PC-9 (cell line): ENCODE measurements around the gene QSER1. TPM values are rescaled to one million over a fixed set of nuclear protein-coding genes. Genes with fewer than 3 reads are reported as not detected.
A peak's percentile ranks its signal among the peaks of the same experiment; 100 is the strongest.

ENCODE experiments used
- BruUV-seq: library from RNA; stranded (reverse); fragments of 400-500 nt; replicated peaks from 2 replicates; lab custom pipeline; 2021; lab: Mats Ljungman, UMichigan
- CTCF ChIA-PET: fragments of 300-600 bp; sonication (Branson Sonifier 250); formaldehyde crosslinking; loops from one replicate; lab custom pipeline; 2022; ENCODE audit warnings: antibody characterized with exemption; lab: Charles Lee
- POLR2A ChIA-PET: fragments of 300-600 bp; sonication (Branson Sonifier 250); formaldehyde crosslinking; loops from one replicate; lab custom pipeline; 2022; ENCODE audit warnings: antibody characterized with exemption; ENCODE audit not compliant: unreplicated experiment; lab: Charles Lee
- DNase-seq, 2 experiments: peaks; one replicate each; pipeline versions ENCODE4 v3.0.0 to v3.0.0-alpha.2; 2015 to 2022; ENCODE audit warnings: mixed read lengths in 1 of 2
- H2AFZ ChIP-seq: fragments of 200-600 bp; sonication (generic); 2 replicates; pipeline ENCODE4 v1.8.1; 2017; ENCODE audit warnings: antibody characterized with exemption
- H3F3A ChIP-seq: fragments of 200-600 bp; sonication (generic); 2 replicates; pipeline ENCODE4 v1.8.1; 2017; ENCODE audit warnings: antibody characterized with exemption, mild to moderate bottlenecking, low read depth; ENCODE audit not compliant: insufficient read depth
- H3K27ac ChIP-seq: fragments of 200-600 bp; sonication (generic); 2 replicates; pipeline ENCODE4 v1.6.1; 2016; ENCODE audit warnings: mixed run types
- H3K27me3 ChIP-seq: fragments of 200-600 bp; sonication (generic); 2 replicates; pipeline ENCODE4 v1.6.1; 2016; ENCODE audit warnings: low read depth, mixed run types; ENCODE audit not compliant: insufficient read depth
- H3K36me3 ChIP-seq: fragments of 200-600 bp; sonication (generic); 2 replicates; pipeline ENCODE4 v1.6.1; 2016; ENCODE audit warnings: low read depth, mixed run types
- H3K4me1 ChIP-seq: fragments of 200-600 bp; sonication (generic); replicated peaks from 2 replicates; pipeline ENCODE4 v1.6.1; 2016; ENCODE audit warnings: mixed run types; ENCODE audit not compliant: insufficient read depth
- H3K4me2 ChIP-seq: fragments of 200-600 bp; sonication (generic); 2 replicates; pipeline ENCODE4 v1.6.1; 2017; ENCODE audit warnings: mixed run types
- H3K4me3 ChIP-seq: fragments of 200-600 bp; sonication (generic); 2 replicates; pipeline ENCODE4 v1.6.1; 2016; ENCODE audit warnings: mixed run types
- H3K79me2 ChIP-seq: fragments of 200-600 bp; sonication (generic); 2 replicates; pipeline ENCODE4 v1.6.1; 2017; ENCODE audit warnings: low read depth, mixed run types
- H3K9me2 ChIP-seq: fragments of 200-600 bp; sonication (generic); 2 replicates; pipeline ENCODE4 v1.8.1; 2017; ENCODE audit warnings: mild to moderate bottlenecking; ENCODE audit not compliant: insufficient read depth
- H3K9me3 ChIP-seq: fragments of 200-600 bp; sonication (generic); 2 replicates; pipeline ENCODE4 v1.8.1; 2016; ENCODE audit warnings: low read depth; ENCODE audit not compliant: insufficient read depth
- H4K20me1 ChIP-seq: fragments of 200-600 bp; sonication (generic); 2 replicates; pipeline ENCODE4 v1.8.1; 2017; ENCODE audit not compliant: insufficient read depth
- CTCF ChIP-seq: fragments of 200-600 bp; sonication (generic); conservative IDR thresholded peaks from 2 replicates; pipeline ENCODE4 v1.6.1; 2017; ENCODE audit warnings: mixed run types, antibody characterized with exemption, mild to moderate bottlenecking, moderate library complexity
- EZH2 ChIP-seq: fragments of 200-600 bp; sonication (generic); IDR thresholded peaks from 2 replicates; pipeline ENCODE4 v1.8.0; 2017; ENCODE audit warnings: antibody characterized with exemption, low read depth
- intact Hi-C: fragments of 100-400 bp; cut with micrococcal nuclease; formaldehyde crosslinking; loops from one replicate; pipeline ENCODE4 v1.10.0; 2022; ENCODE audit not compliant: unreplicated experiment
- total RNA-seq: library from RNA; stranded (reverse); gene quantifications from 2 replicates; pipeline ENCODE4 v1.2.3, GENCODE V29; 2021

Gene QSER1
- total RNA-seq, 1 experiment from 2014 or later = 60.2 TPM

DNA sequence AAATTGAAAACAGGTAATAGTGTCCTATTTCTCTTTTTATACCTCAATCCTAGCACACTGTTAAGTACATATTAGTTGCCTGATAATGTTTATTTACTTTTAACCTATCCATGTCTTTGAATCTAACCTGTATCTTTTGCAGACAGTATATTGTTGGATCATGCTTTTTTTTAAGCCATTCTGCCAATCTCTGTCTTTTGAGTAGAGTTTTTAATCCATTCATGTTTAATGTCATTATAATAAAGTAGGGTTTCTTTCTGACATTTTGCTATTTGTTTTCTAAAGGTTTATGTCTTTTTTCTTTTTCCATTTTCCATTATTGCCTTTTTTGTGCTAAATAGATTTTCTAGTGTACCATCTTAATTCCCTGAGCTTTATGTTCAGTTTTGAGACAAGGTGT is 99.3 kb downstream of the QSER1 start:
- H2AFZ ChIP-seq = no peak overlapping the region
- no peaks in the 10 kb centered on the region; the same call in 1 of the 2 replicates for H3K9me3 ChIP-seq
- no peak overlapping the region for H3K4me2 ChIP-seq
- no peaks in the 10 kb centered on the region for H3K4me1 ChIP-seq
- no peaks in the 10 kb centered on the region for H3K9me2 ChIP-seq
- no peaks in the 10 kb centered on the region for H4K20me1 ChIP-seq
- no peaks in the 10 kb centered on the region for H3K79me2 ChIP-seq
- POLR2A ChIA-PET = no interaction called here
- TF ChIP-seq EZH2 = no peak
- no peak for TF ChIP-seq CTCF
- no TSS peak for BruUV-seq
- no peaks in the 10 kb centered on the region for H3K36me3 ChIP-seq
- CTCF ChIA-PET = no interaction called here
- DNase-seq = no peak
- H3K27ac ChIP-seq = no peak overlapping the region
- intact Hi-C loops = no loop called here
- no peaks in the 10 kb centered on the region for H3F3A ChIP-seq
- no peak overlapping the region for H3K4me3 ChIP-seq
- no peaks in the 10 kb centered on the region for H3K27me3 ChIP-seq

DNA sequence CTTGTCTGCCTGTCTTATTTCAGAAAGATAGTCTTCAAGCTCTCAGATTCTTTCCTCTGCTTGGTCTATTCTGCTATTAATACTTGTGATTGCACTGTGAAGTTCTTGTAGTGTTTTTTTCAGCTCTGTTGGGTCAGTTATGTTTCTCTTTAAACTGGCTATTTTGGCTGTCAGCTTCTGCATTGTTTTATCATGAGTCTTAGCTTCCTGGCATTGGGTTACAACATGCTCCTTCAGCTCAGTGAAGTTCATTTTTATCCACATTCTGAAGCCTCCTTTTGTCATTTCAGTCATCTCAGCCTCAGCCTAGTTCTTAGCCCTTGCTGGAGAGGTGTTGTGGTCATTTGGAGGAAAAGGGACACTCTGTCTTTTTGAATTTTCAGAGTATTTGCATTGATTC is 107.6 kb downstream of the QSER1 start:
- POLR2A ChIA-PET = interaction anchor here (0.6 to 0.7 kb wide), 3 partner anchors 33 to 1008 kb away, joined by 3 to 7 read pairs (median 7); no protein-coding TSS in a partner anchor
- peak; percentile 8 to 67 for DNase-seq

DNA sequence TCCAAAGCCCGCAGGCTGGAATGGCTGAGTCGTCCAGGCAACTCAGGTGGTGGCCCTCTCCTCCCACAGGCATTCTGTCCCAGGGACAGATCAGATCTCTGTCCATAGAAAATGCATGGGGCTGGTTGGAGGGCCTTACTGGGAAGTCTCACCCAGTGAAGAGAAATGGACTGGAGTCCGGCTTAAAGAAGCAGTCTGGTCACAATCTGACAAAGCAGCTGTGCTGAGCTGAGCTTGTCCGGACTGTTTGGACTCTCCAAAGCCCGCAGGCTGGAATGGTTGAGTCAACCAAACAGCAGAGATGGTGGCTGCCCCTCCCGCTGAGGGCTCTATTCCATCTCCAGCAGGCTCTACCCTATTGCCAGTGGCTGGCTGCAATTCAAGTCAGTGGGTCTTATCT is 108.7 kb downstream of the QSER1 start:
- H3K9me2 ChIP-seq = no peaks in the 10 kb centered on the region
- peaks cover 11% of the 10 kb centered on the region for H3K4me1 ChIP-seq
- no peaks in the 10 kb centered on the region for H4K20me1 ChIP-seq
- no peak overlapping the region for H3K4me3 ChIP-seq
- ChIA-PET POLR2A (no interaction called here), CTCF (no interaction called here)
- H3F3A ChIP-seq = no peaks in the 10 kb centered on the region
- no peaks in the 10 kb centered on the region for H3K27me3 ChIP-seq
- BruUV-seq = no TSS peak
- H2AFZ ChIP-seq = no peak overlapping the region
- no peak for TF ChIP-seq CTCF
- no peak for TF ChIP-seq EZH2
- no peaks in the 10 kb centered on the region for H3K36me3 ChIP-seq
- intact Hi-C loops = no loop called here
- H3K27ac ChIP-seq = no peak overlapping the region
- DNase-seq = no peak
- H3K9me3 ChIP-seq = no peaks in the 10 kb centered on the region
- H3K79me2 ChIP-seq = no peaks in the 10 kb centered on the region
- no peak overlapping the region for H3K4me2 ChIP-seq

More for the DNA sequence above, 107.6 kb downstream of the QSER1 start:
- no peak overlapping the region for H3K4me3 ChIP-seq
- no peak overlapping the region for H3K27ac ChIP-seq
- CTCF ChIA-PET = no interaction called here
- H3K27me3 ChIP-seq = no peaks in the 10 kb centered on the region
- TF ChIP-seq EZH2 (no peak), CTCF (no peak)
- intact Hi-C loops = no loop called here
- no peaks in the 10 kb centered on the region for H3K36me3 ChIP-seq
- no peaks in the 10 kb centered on the region for H3K9me3 ChIP-seq
- no TSS peak for BruUV-seq
- no peaks in the 10 kb centered on the region for H3K9me2 ChIP-seq
- H4K20me1 ChIP-seq = no peaks in the 10 kb centered on the region
- peak overlapping the region; percentile 11; the same call in 1 of the 2 replicates for H2AFZ ChIP-seq
- peak overlapping the region; percentile 20 for H3K4me2 ChIP-seq
- no peaks in the 10 kb centered on the region for H3F3A ChIP-seq
- peaks cover 11% of the 10 kb centered on the region for H3K4me1 ChIP-seq
- H3K79me2 ChIP-seq = no peaks in the 10 kb centered on the region
